ENCODE results near the gene MEGF6.

MEGF6 gene

GRCh38 chr1:3502641-3503524, 108.4 kb downstream of the MEGF6 start:
- no peak for DNase-seq (ENCODE audit: low read depth in 2 of 2)

GRCh38 chr1:3501856-3502640, 109.3 kb downstream of the MEGF6 start:
- DNase-seq (ENCODE audit: low read depth in 2 of 2) = no peak

GRCh38 chr1:3501437-3501836, 109.9 kb downstream of the MEGF6 start:
- DNase-seq (ENCODE audit: low read depth in 2 of 2) = no peak

GRCh38 chr1:3500265-3500835, 111.0 kb downstream of the MEGF6 start:
- no peak for DNase-seq (ENCODE audit: low read depth in 2 of 2)

GRCh38 chr1:3499611-3500010, 111.7 kb downstream of the MEGF6 start:
- DNase-seq (ENCODE audit: low read depth in 2 of 2) = no peak

- DNase-seq (ENCODE audit: low read depth in 2 of 2) = no peak
Measured at GRCh38 chr1:3498986-3499385, 112.3 kb downstream of the MEGF6 start.

GRCh38 chr1:3498246-3498930, 112.9 kb downstream of the MEGF6 start:
- no peak for DNase-seq (ENCODE audit: low read depth in 2 of 2)

GRCh38 chr1:3497521-3497920, 113.8 kb downstream of the MEGF6 start:
- no peak for DNase-seq (ENCODE audit: low read depth in 2 of 2)

- no peak for DNase-seq (ENCODE audit: low read depth in 2 of 2)
Measured at GRCh38 chr1:3496916-3497315, 114.4 kb downstream of the MEGF6 start.

- DNase-seq (ENCODE audit: low read depth in 2 of 2) = no peak
Measured at GRCh38 chr1:3495776-3496745, 115.2 kb downstream of the MEGF6 start.

GRCh38 chr1:3494321-3495308, 116.7 kb downstream of the MEGF6 start:
- no peak for DNase-seq (ENCODE audit: low read depth in 2 of 2)

GRCh38 chr1:3492545-3493246, 118.6 kb downstream of the MEGF6 start:
- DNase-seq (ENCODE audit: low read depth in 2 of 2) = no peak

- peak; percentile 2 to 12 for DNase-seq (ENCODE audit: low read depth in 2 of 2)
Measured at GRCh38 chr1:3491291-3492246, 119.7 kb downstream of the MEGF6 start.

GRCh38 chr1:3490046-3490745, 121.1 kb downstream of the MEGF6 start:
- DNase-seq (ENCODE audit: low read depth in 2 of 2) = no peak

GRCh38 chr1:3488432-3488831, 122.9 kb downstream of the MEGF6 start:
- DNase-seq (ENCODE audit: low read depth in 2 of 2) = no peak

- DNase-seq (ENCODE audit: low read depth in 2 of 2) = no peak
Measured at GRCh38 chr1:3485016-3485415, 126.3 kb downstream of the MEGF6 start.

- DNase-seq (ENCODE audit: low read depth in 2 of 2) = peak in 1 of 2 experiments; percentile 2
Measured at GRCh38 chr1:3483801-3484444, 127.4 kb downstream of the MEGF6 start.
